Endodermal cell (in vitro differentiated cells): ENCODE measurements around the gene TBRG1. TPM values are rescaled to one million over a fixed set of nuclear protein-coding genes. Genes with fewer than 3 reads are reported as not detected.

Experiments used
- DNase-seq: peaks from one replicate; pipeline ENCODE4 v3.0.0-alpha.2; 2017
- H3K27ac ChIP-seq: 2 replicates; pipeline ENCODE4 v1.5.1; 2013; ENCODE audit warnings: mild to moderate bottlenecking, low read depth, low read length, moderate library complexity
- H3K27me3 ChIP-seq: 2 replicates; pipeline ENCODE4 v1.6.1; 2013; ENCODE audit warnings: mild to moderate bottlenecking, low read length, moderate library complexity; ENCODE audit not compliant: insufficient read depth, control insufficient read depth, poor library complexity, severe bottlenecking
- H3K36me3 ChIP-seq: 2 replicates; pipeline ENCODE4 v1.7.0; 2013; ENCODE audit warnings: mild to moderate bottlenecking, low read length, moderate library complexity; ENCODE audit not compliant: control insufficient read depth, insufficient read depth
- H3K4me1 ChIP-seq: one replicate; pipeline ENCODE4 v1.7.0; 2013; ENCODE audit warnings: low read length; ENCODE audit not compliant: control insufficient read depth, insufficient read depth
- H3K4me3 ChIP-seq: 2 replicates; pipeline ENCODE4 v1.5.1; 2013; ENCODE audit warnings: mild to moderate bottlenecking, low read length, moderate library complexity
- H3K9ac ChIP-seq: 2 replicates; pipeline ENCODE4 v1.6.1; 2013; ENCODE audit warnings: mild to moderate bottlenecking, low read length, moderate library complexity; ENCODE audit not compliant: poor library complexity, severe bottlenecking; ENCODE audit errors: extremely low read depth
- H3K9me3 ChIP-seq: 2 replicates; pipeline ENCODE4 v1.6.1; 2013; ENCODE audit warnings: mild to moderate bottlenecking, low read length, moderate library complexity; ENCODE audit not compliant: control insufficient read depth
- H3K27ac Mint-ChIP-seq: 2 replicates; pipeline ENCODE4 v1.8.0; 2020; ENCODE audit warnings: mixed read lengths
- H3K27me3 Mint-ChIP-seq: 2 replicates; pipeline ENCODE4 v1.8.0; 2021; ENCODE audit warnings: mild to moderate bottlenecking, mixed read lengths; ENCODE audit not compliant: insufficient read depth
- H3K36me3 Mint-ChIP-seq: 2 replicates; pipeline ENCODE4 v1.8.0; 2020; ENCODE audit warnings: low read depth, mixed read lengths
- H3K4me1 Mint-ChIP-seq: 2 replicates; pipeline ENCODE4 v1.8.0; 2020; ENCODE audit warnings: mixed read lengths
- H3K4me3 Mint-ChIP-seq: 2 replicates; pipeline ENCODE4 v1.8.0; 2020; ENCODE audit warnings: mild to moderate bottlenecking, moderate library complexity, mixed read lengths
- H3K9me3 Mint-ChIP-seq: 2 replicates; pipeline ENCODE4 v1.8.0; 2020; ENCODE audit warnings: mild to moderate bottlenecking, mixed read lengths
- CTCF ChIP-seq: fragments of 200-600 bp; sonication (generic); conservative IDR thresholded peaks from 2 replicates; pipeline ENCODE4 v1.5.0; 2021; ENCODE audit warnings: antibody characterized with exemption, mild to moderate bottlenecking
- WGBS, 2 experiments: methylation state at CpG; one replicate each; pipeline versions ENCODE4 v1.1.5 to v1.1.7; 2013; ENCODE audit warnings: missing lambda C conversion rate in 2 of 2, mixed read lengths in 1 of 2; ENCODE audit not compliant: insufficient coverage in 1 of 2, insufficient read length in 1 of 2; 5-methylcytosine and 5-hydroxymethylcytosine counted together
- total RNA-seq, 2 donors: library from RNA; stranded (reverse); fragmentation: NEBNext Ultra II Directional in 1 of 2; extraction: Animal tissue kit (Norgen Biotek cat#: 25700) in 1 of 2; gene quantifications; 2 replicates in 1 of 2; 3 replicates in 1 of 2; pipeline ENCODE4 v1.2.1, GENCODE V29; 2021

TBRG1 gene
- total RNA-seq, 2 donors from 2014 or later = 30.9 to 31.3 TPM

GRCh38 chr11:124584681-124585372, 37.8 kb upstream of the TBRG1 start:
- Histone ChIP-seq H3K9ac (no peak overlapping the region), H3K4me1 (peaks cover 27% of the 10 kb centered on the region), H3K4me3 (peak overlapping the region; percentile 58), H3K36me3 (no peaks in the 10 kb centered on the region), H3K9me3 (no peaks in the 10 kb centered on the region), H3K27ac (no peak overlapping the region), H3K27me3 (no peaks in the 10 kb centered on the region)
- H3K4me1 Mint-ChIP-seq = peaks cover 31% of the 10 kb centered on the region
- H3K9me3 Mint-ChIP-seq = no peaks in the 10 kb centered on the region
- WGBS, 2 experiments = 71 to 88% methylated on average over 1 to 4 of the region's 4 CpGs
- H3K4me3 Mint-ChIP-seq = no peak overlapping the region
- no peaks in the 10 kb centered on the region for H3K27me3 Mint-ChIP-seq
- no peak for DNase-seq
- TF ChIP-seq CTCF = no peak
- H3K27ac Mint-ChIP-seq = no peak overlapping the region
- H3K36me3 Mint-ChIP-seq = no peaks in the 10 kb centered on the region

GRCh38 chr11:124586238-124586860, 36.3 kb upstream of the TBRG1 start:
- no peaks in the 10 kb centered on the region for H3K36me3 ChIP-seq
- H3K27me3 ChIP-seq = no peaks in the 10 kb centered on the region
- WGBS, 2 experiments = 58% methylated on average over 3 of the region's 3 CpGs; no CpG with 5 or more reads in 1 of the 2 experiments
- TF ChIP-seq CTCF = peak; percentile 82
- Mint-ChIP-seq H3K4me1 (peaks cover 28% of the 10 kb centered on the region), H3K27ac (no peak overlapping the region), H3K36me3 (no peaks in the 10 kb centered on the region), H3K4me3 (no peak overlapping the region), H3K27me3 (no peaks in the 10 kb centered on the region), H3K9me3 (no peaks in the 10 kb centered on the region)
- H3K4me3 ChIP-seq = no peak overlapping the region
- peak; percentile 84 for DNase-seq
- no peak overlapping the region for H3K27ac ChIP-seq
- no peak overlapping the region for H3K9ac ChIP-seq
- H3K9me3 ChIP-seq = no peaks in the 10 kb centered on the region
- peaks cover 27% of the 10 kb centered on the region for H3K4me1 ChIP-seq

- no peaks in the 10 kb centered on the region for H3K36me3 Mint-ChIP-seq
- H3K36me3 ChIP-seq = no peaks in the 10 kb centered on the region
- H3K27me3 ChIP-seq = no peaks in the 10 kb centered on the region
- no peak overlapping the region for H3K9ac ChIP-seq
- no peak for TF ChIP-seq CTCF
- no peaks in the 10 kb centered on the region for H3K9me3 Mint-ChIP-seq
- H3K27ac ChIP-seq = no peak overlapping the region
- H3K9me3 ChIP-seq = no peaks in the 10 kb centered on the region
- no peaks in the 10 kb centered on the region for H3K4me1 Mint-ChIP-seq
- WGBS, 2 experiments = 93 to 100% methylated on average over 2 of the region's 2 CpGs
- DNase-seq = no peak
- H3K27ac Mint-ChIP-seq = no peak overlapping the region
- no peaks in the 10 kb centered on the region for H3K4me1 ChIP-seq
- H3K4me3 Mint-ChIP-seq = no peak overlapping the region
- H3K27me3 Mint-ChIP-seq = no peaks in the 10 kb centered on the region
- no peak overlapping the region for H3K4me3 ChIP-seq
Measured at GRCh38 chr11:124591430-124591829, 31.2 kb upstream of the TBRG1 start.
